ENCODE measurements around the gene TRPV4. TPM values are rescaled to one million over a fixed set of nuclear protein-coding genes. Genes with fewer than 3 reads are reported as not detected.
A peak's percentile ranks its signal among the peaks of the same experiment; 100 is the strongest.

TRPV4 gene
- total RNA-seq, 1 experiment from 2014 or later = 2.4 TPM

GRCh38 chr12:109786799-109787198 is 46.4 kb downstream of the TRPV4 start:
- Histone ChIP-seq H3K9me3 (ENCODE audit: low read length) (no peaks in the 10 kb centered on the region), H3K4me1 (ENCODE audit: insufficient read depth, low read length) (no peaks in the 10 kb centered on the region), H2AFZ (ENCODE audit: low read length) (no peak overlapping the region), H3K4me2 (ENCODE audit: low read length) (no peak overlapping the region), H3K9me2 (replicated peaks; ENCODE audit: low read length) (no peaks in the 10 kb centered on the region), H4K20me1 (ENCODE audit: low read length) (no peaks in the 10 kb centered on the region), H3K4me3 (ENCODE audit: low read length) (no peak overlapping the region), H3F3A (ENCODE audit: low read length, unreplicated experiment) (no peaks in the 10 kb centered on the region), H3K27ac (ENCODE audit: low read length) (no peak overlapping the region), H3K79me2 (ENCODE audit: low read length) (no peaks in the 10 kb centered on the region), H3K36me3 (ENCODE audit: low read depth, low read length) (no peaks in the 10 kb centered on the region), H3K27me3 (ENCODE audit: low read length) (no peaks in the 10 kb centered on the region), H3K9ac (ENCODE audit: low read length) (no peak overlapping the region)
- POLR2A ChIA-PET (ENCODE audit: unreplicated experiment) = no interaction called here
- no peak for TF ChIP-seq EZH2 (IDR thresholded peaks at IDR 0.05; ENCODE audit: low read length, unreplicated experiment)
- TF ChIP-seq CTCF (conservative IDR thresholded peaks at IDR 0.05; ENCODE audit: low read depth, low read length) = no peak
- no peak for TF ChIP-seq EZH2phosphoT487 (IDR thresholded peaks at IDR 0.05; ENCODE audit: borderline replicate concordance, low read length)
- no peak for DNase-seq
- no TSS peak for BruUV-seq (replicated peaks)
- ATAC-seq = no peak
- intact Hi-C loops (cut with micrococcal nuclease) = no loop called here
- CTCF ChIA-PET = no interaction called here

DNA sequence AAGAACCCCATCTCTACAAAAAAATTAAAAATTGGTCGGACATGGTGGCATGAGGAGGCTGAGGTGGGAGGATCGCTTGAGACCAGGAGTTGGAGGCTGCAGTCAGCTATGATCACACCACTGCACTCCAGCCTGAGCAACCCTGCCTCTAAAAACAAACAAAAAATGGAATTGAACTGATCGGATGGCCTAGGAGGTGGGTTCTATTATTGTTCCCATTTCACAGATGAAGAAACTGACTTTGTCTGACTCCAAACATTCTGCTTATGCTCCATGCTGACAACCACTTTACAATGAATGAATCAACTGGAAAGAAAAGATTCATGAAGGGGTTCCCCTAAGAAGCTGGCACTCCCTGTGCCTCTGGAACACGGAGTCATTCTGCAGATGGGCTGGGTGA is 47.3 kb downstream of the TRPV4 start:
- ChIA-PET CTCF (interaction anchor here (0.6 kb wide), 1 partner anchor 59 kb away, joined by 4 read pairs; no protein-coding TSS in a partner anchor), POLR2A (ENCODE audit: unreplicated experiment) (no interaction called here)
- Histone ChIP-seq H3K9me2 (replicated peaks; ENCODE audit: low read length) (no peaks in the 10 kb centered on the region), H3K9ac (ENCODE audit: low read length) (no peak overlapping the region), H4K20me1 (ENCODE audit: low read length) (no peaks in the 10 kb centered on the region), H3K4me3 (ENCODE audit: low read length) (no peak overlapping the region), H3K4me2 (ENCODE audit: low read length) (no peak overlapping the region), H3K79me2 (ENCODE audit: low read length) (no peaks in the 10 kb centered on the region), H3K9me3 (ENCODE audit: low read length) (no peaks in the 10 kb centered on the region), H3K27me3 (ENCODE audit: low read length) (no peaks in the 10 kb centered on the region), H2AFZ (ENCODE audit: low read length) (no peak overlapping the region), H3K36me3 (ENCODE audit: low read depth, low read length) (no peaks in the 10 kb centered on the region), H3F3A (ENCODE audit: low read length, unreplicated experiment) (no peaks in the 10 kb centered on the region), H3K4me1 (ENCODE audit: insufficient read depth, low read length) (no peaks in the 10 kb centered on the region), H3K27ac (ENCODE audit: low read length) (no peak overlapping the region)
- ATAC-seq (no peak), DNase-seq (no peak)
- TF ChIP-seq EZH2 (IDR thresholded peaks at IDR 0.05; ENCODE audit: low read length, unreplicated experiment) = no peak
- intact Hi-C loops (cut with micrococcal nuclease) = no loop called here
- no TSS peak for BruUV-seq (replicated peaks)

GRCh38 chr12:109783965-109784244 is 49.3 kb downstream of the TRPV4 start:
- no peaks in the 10 kb centered on the region for H3K9me3 ChIP-seq (ENCODE audit: low read length)
- H3K4me1 ChIP-seq (ENCODE audit: insufficient read depth, low read length) = no peaks in the 10 kb centered on the region
- H3K79me2 ChIP-seq (ENCODE audit: low read length) = no peaks in the 10 kb centered on the region
- DNase-seq (peak; percentile 27), ATAC-seq (no peak)
- H3K4me3 ChIP-seq (ENCODE audit: low read length) = no peak overlapping the region
- intact Hi-C loops (cut with micrococcal nuclease) = no loop called here
- no TSS peak for BruUV-seq (replicated peaks)
- H3K36me3 ChIP-seq (ENCODE audit: low read depth, low read length) = no peaks in the 10 kb centered on the region
- H3F3A ChIP-seq (ENCODE audit: low read length, unreplicated experiment) = no peaks in the 10 kb centered on the region
- ChIA-PET CTCF (interaction anchor here (0.6 kb wide), 1 partner anchor 61 kb away, joined by 3 read pairs; no protein-coding TSS in a partner anchor), POLR2A (ENCODE audit: unreplicated experiment) (no interaction called here)
- H3K27me3 ChIP-seq (ENCODE audit: low read length) = no peaks in the 10 kb centered on the region
- no peak overlapping the region for H3K27ac ChIP-seq (ENCODE audit: low read length)
- no peaks in the 10 kb centered on the region for H4K20me1 ChIP-seq (ENCODE audit: low read length)
- no peak overlapping the region for H3K4me2 ChIP-seq (ENCODE audit: low read length)
- TF ChIP-seq EZH2phosphoT487 (IDR thresholded peaks at IDR 0.05; ENCODE audit: borderline replicate concordance, low read length) (no peak), EZH2 (IDR thresholded peaks at IDR 0.05; ENCODE audit: low read length, unreplicated experiment) (no peak), CTCF (conservative IDR thresholded peaks at IDR 0.05; ENCODE audit: low read depth, low read length) (no peak)
- H3K9me2 ChIP-seq (replicated peaks; ENCODE audit: low read length) = no peaks in the 10 kb centered on the region
- H3K9ac ChIP-seq (ENCODE audit: low read length) = no peak overlapping the region
- H2AFZ ChIP-seq (ENCODE audit: low read length) = no peak overlapping the region

Measured in PC-3 (cell line).